ENCODE measurements around the gene PCDHB2. TPM values are rescaled to one million over a fixed set of nuclear protein-coding genes. Genes with fewer than 3 reads are reported as not detected.
"Not testable (repeated sequence)": the region's sequence is repeated elsewhere in the genome, so short reads cannot be mapped to it uniquely, and the experiment has no call there.

Gene PCDHB2
- total RNA-seq, result 1.7 TPM
- long read RNA-seq, result 0 reads

- peak; percentile 52 for DNase-seq (ENCODE audit: missing footprints)
- intact Hi-C loops (cut with DNase I), result no loop called here
- peak; percentile 42 for ATAC-seq
These were observed at the start of gene PCDHB2 for GRCh38 chr5:141094481-141095262. TSS of gene PCDHB2 (plus strand) at chr5:141094615. CDS start at chr5:141094791, 176 bp downstream.

GRCh38 chr5:141050622-141051520, 43.5 kb upstream of the PCDHB2 start, which contains the start of gene PCDHB1:
TSS of gene PCDHB1 (plus strand) at chr5:141051374. CDS start at chr5:141051471, 97 bp downstream.
- ATAC-seq (no peak), DNase-seq (ENCODE audit: missing footprints) (no peak)
- intact Hi-C loops (cut with DNase I), result no loop called here

DNA sequence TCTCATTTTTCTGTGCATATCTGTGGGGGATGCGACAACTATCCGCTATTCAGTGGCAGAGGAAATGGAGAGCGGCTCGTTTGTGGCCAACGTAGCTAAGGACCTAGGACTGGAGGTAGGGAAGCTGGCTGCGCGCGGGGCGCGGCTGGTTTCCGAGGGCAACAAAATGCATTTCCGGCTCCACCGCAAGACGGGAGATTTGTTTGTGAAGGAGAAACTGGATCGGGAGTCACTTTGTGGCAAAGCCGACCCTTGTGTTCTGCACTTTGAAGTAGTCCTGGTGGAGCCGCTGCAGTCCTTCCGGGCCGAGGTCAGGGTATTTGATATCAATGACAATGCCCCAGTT, 42.9 kb upstream of the PCDHB2 start:
- no peak for DNase-seq (ENCODE audit: missing footprints)
- intact Hi-C loops (cut with DNase I), result no loop called here
- ATAC-seq, result no peak

GRCh38 chr5:141077826-141078225, 16.6 kb upstream of the PCDHB2 start:
- intact Hi-C loops (cut with DNase I), result no loop called here
- DNase-seq (ENCODE audit: missing footprints) (no peak), ATAC-seq (no peak)

DNA sequence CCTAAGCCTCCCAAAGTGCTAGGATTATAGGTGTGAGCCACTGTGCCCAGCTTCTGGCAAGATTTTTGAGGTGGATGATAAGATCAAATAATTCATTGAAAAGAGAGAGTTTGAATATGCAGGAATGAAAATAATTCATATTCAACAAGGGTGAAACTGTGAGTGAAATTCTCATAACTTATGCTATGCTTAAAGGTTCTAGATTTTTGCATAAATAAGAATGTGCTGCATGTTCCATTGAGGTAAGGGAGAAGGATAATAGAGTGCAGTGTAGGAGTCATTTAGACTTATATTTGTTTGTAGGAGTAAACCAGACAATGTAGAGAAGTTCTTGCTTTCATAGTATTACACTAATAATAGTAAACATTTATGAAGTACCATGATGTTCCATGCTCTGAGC, 12.2 kb upstream of the PCDHB2 start:
- intact Hi-C loops (cut with DNase I), result no loop called here
- no peak for DNase-seq (ENCODE audit: missing footprints)
- ATAC-seq, result no peak

GRCh38 chr5:141084487-141084989, 9.9 kb upstream of the PCDHB2 start:
- no peak for DNase-seq (ENCODE audit: missing footprints)
- intact Hi-C loops (cut with DNase I), result no loop called here

GRCh38 chr5:141095263-141095641, 837 bp downstream of the PCDHB2 start:
- DNase-seq (ENCODE audit: missing footprints), result no peak
- ATAC-seq, result no peak
- intact Hi-C loops (cut with DNase I), result no loop called here

More at GRCh38 chr5:141084487-141084989, 9.9 kb upstream of the PCDHB2 start:
- ATAC-seq, result peak; percentile 54

- ATAC-seq; DNase-seq (ENCODE audit: missing footprints); intact Hi-C loops (cut with DNase I): not testable (repeated sequence)
These were observed 1.8 kb downstream of the PCDHB2 start for GRCh38 chr5:141096181-141096580.

DNA sequence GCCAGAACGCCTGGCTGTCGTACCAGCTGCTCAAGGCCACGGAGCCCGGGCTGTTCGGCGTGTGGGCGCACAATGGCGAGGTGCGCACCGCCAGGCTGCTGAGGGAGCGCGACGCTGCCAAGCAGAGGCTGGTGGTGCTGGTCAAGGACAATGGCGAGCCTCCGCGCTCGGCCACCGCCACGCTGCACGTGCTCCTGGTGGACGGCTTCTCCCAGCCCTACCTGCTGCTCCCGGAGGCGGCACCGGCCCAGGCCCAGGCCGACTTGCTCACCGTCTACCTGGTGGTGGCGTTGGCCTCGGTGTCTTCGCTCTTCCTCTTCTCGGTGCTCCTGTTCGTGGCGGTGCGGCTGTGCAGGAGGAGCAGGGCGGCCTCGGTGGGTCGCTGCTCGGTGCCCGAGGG, 2.2 kb downstream of the PCDHB2 start:
- DNase-seq (ENCODE audit: missing footprints); ATAC-seq; intact Hi-C loops (cut with DNase I): not testable (repeated sequence)

DNA sequence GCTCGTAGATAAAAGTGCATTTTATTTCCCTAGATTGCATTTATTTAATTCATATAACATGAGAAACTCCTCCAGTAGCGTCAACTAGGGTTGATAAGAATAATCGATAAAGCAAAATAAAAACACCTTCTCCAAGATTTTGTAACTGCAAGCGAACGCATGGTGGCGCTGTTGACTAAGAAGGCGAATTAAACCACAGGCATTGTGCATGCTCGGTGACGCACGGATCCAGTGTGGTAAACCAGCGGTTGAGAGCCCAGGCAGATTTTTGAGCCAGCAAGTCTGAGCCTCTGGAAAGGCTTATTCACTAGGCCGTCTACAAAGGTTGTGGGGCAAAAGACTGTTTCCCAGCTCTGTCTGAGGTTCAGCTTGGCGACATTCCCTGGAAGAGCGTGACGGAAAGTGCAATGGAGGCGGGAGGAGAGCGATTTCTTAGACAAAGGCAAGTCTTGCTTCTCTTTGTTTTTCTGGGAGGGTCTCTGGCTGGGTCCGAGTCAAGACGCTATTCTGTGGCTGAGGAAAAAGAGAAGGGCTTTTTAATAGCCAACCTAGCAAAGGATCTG, 5.9 kb downstream of the PCDHB2 start, which contains the start of gene PCDHB3:
PCDHB3 (plus strand) TSS at position 231 of the 563 bp plus-strand sequence; CDS start at position 408, 177 bp downstream.
- DNase-seq (ENCODE audit: missing footprints) (peak; percentile 63), ATAC-seq (no peak)
- intact Hi-C loops (cut with DNase I), result no loop called here

DNA sequence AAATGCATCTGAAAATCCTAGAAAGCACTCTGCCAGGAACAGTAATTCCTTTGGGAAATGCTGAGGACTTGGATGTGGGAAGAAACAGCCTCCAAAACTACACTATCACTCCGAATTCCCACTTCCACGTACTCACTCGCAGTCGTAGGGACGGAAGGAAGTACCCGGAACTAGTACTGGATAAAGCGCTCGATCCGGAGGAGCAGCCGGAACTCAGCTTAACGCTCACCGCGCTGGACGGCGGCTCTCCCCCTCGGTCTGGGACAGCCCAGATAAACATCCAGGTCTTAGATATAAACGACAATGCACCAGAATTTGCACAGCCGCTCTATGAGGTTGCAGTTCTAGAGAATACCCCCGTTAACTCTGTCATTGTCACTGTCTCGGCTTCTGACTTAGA, 6.6 kb downstream of the PCDHB2 start:
- DNase-seq (ENCODE audit: missing footprints) (no peak), ATAC-seq (no peak)
- intact Hi-C loops (cut with DNase I), result no loop called here

GRCh38 chr5:141102070-141102469, 7.7 kb downstream of the PCDHB2 start:
- DNase-seq (ENCODE audit: missing footprints); ATAC-seq; intact Hi-C loops (cut with DNase I): not testable (repeated sequence)

- intact Hi-C loops (cut with DNase I); ATAC-seq: not testable (repeated sequence)
- DNase-seq (ENCODE audit: missing footprints), result peak; percentile 31
These were observed 8.1 kb downstream of the PCDHB2 start for GRCh38 chr5:141102471-141102870.

DNA sequence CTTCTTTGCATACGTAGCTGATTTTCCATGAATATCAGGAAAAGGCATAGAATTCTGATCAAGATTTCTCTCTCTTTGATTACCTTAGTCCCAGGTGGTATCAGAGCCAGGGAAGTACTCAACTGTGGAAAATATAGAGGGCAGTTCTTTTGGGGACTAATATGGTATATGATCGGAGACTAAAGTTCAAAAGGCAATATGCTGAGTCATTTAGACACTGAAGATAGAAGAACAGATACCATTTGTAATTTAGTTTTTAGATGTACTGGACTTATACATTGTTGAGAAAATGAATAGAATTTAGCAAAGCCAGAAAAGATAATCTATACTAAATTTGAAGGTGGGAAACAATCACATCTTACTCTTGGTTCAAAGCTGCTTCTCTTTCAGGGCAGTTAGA, 10.9 kb downstream of the PCDHB2 start:
- ATAC-seq (no peak), DNase-seq (ENCODE audit: missing footprints) (no peak)
- intact Hi-C loops (cut with DNase I), result no loop called here

DNA sequence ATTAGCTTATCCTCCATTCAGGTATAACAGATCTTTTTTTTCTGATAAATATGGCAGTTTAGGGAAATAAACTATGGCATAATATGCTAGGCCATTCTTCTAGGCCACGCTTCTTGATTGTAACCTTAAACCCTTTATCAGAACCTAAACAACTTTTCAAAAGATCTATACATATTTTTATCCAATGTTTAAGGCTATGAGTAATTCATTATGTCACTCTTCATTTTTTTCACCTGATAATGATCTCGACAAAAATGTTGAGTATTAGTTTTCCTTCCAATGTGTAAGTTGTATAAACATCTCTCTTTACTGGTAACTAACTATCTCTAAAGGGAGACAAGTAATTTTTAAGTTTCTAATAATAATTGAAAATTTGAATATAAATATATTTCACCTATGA, 24.8 kb downstream of the PCDHB2 start:
- no peak for ATAC-seq
- intact Hi-C loops (cut with DNase I), result no loop called here
- no peak for DNase-seq (ENCODE audit: missing footprints)

- intact Hi-C loops (cut with DNase I), result no loop called here
- DNase-seq (ENCODE audit: missing footprints), result no peak
- ATAC-seq, result no peak
These were observed 27.1 kb downstream of the PCDHB2 start, which contains the start of gene PCDHB4 for GRCh38 chr5:141121563-141121962. TSS of gene PCDHB4 (plus strand) at chr5:141121818. CDS start at chr5:141121999, 181 bp downstream.

DNA sequence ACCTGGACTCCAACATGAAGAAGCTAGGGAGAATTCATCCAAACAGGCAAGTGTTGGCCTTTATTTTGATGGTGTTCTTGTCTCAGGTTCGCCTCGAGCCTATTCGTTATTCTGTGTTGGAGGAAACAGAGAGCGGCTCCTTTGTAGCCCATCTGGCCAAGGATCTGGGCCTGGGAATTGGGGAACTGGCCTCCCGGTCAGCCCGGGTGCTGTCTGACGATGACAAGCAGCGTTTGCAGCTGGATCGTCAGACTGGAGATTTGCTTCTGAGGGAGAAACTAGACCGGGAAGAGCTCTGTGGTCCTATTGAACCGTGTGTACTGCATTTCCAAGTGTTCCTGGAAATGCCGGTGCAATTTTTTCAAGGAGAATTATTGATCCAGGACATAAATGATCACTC, 27.6 kb downstream of the PCDHB2 start:
- ATAC-seq (no peak), DNase-seq (ENCODE audit: missing footprints) (no peak)
- intact Hi-C loops (cut with DNase I), result no loop called here

DNA sequence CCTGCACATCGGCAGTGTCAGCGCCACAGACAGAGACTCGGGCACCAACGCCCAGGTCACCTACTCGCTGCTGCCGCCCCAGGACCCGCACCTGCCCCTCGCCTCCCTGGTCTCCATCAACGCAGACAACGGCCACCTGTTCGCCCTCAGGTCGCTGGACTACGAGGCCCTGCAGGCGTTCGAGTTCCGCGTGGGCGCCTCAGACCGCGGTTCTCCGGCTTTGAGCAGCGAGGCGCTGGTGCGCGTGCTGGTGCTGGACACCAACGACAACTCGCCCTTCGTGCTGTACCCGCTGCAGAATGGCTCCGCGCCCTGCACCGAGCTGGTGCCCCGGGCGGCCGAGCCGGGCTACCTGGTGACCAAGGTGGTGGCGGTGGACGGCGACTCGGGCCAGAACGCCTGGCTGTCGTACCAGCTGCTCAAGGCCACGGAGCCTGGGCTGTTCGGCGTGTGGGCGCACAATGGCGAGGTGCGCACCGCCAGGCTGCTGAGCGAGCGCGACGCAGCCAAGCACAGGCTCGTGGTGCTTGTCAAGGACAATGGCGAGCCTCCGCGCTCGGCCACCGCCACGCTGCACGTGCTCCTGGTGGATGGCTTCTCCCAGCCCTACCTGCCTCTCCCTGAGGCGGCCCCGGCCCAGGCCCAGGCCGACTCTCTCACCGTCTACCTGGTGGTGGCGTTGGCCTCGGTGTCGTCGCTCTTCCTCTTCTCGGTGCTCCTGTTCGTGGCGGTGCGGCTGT, 29.2 kb downstream of the PCDHB2 start:
- ATAC-seq; intact Hi-C loops (cut with DNase I): not testable (repeated sequence)
- peak; percentile 46 for DNase-seq (ENCODE audit: missing footprints)

Measured in Right ventricle myocardium inferior (tissue), 1 donor.